Myometrial cell (primary cell): ENCODE data around the gene ASTN2. TPM values are rescaled to one million over a fixed set of nuclear protein-coding genes. Genes with fewer than 3 reads are reported as not detected.

Source experiments
- total RNA-seq: library from RNA; depleted of rRNA; stranded (reverse); fragments of >200 nt; gene quantifications from 2 replicates; pipeline ENCODE4 v1.2.3, GENCODE V29; 2015

The ASTN2 gene, protein sequence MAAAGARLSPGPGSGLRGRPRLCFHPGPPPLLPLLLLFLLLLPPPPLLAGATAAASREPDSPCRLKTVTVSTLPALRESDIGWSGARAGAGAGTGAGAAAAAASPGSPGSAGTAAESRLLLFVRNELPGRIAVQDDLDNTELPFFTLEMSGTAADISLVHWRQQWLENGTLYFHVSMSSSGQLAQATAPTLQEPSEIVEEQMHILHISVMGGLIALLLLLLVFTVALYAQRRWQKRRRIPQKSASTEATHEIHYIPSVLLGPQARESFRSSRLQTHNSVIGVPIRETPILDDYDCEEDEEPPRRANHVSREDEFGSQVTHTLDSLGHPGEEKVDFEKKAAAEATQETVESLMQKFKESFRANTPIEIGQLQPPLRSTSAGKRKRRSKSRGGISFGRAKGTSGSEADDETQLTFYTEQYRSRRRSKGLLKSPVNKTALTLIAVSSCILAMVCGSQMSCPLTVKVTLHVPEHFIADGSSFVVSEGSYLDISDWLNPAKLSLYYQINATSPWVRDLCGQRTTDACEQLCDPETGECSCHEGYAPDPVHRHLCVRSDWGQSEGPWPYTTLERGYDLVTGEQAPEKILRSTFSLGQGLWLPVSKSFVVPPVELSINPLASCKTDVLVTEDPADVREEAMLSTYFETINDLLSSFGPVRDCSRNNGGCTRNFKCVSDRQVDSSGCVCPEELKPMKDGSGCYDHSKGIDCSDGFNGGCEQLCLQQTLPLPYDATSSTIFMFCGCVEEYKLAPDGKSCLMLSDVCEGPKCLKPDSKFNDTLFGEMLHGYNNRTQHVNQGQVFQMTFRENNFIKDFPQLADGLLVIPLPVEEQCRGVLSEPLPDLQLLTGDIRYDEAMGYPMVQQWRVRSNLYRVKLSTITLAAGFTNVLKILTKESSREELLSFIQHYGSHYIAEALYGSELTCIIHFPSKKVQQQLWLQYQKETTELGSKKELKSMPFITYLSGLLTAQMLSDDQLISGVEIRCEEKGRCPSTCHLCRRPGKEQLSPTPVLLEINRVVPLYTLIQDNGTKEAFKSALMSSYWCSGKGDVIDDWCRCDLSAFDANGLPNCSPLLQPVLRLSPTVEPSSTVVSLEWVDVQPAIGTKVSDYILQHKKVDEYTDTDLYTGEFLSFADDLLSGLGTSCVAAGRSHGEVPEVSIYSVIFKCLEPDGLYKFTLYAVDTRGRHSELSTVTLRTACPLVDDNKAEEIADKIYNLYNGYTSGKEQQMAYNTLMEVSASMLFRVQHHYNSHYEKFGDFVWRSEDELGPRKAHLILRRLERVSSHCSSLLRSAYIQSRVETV (N-terminal part only)
- total RNA-seq, result 4.6 and 4.9 TPM in 2 replicates

GRCh38 chr9:117414906-117415331, at the start of gene ASTN2:
Gene ASTN2, minus strand, starts transcription at chr9:117415057. Its CDS starts 119 bp downstream, at chr9:117414938.

DNA sequence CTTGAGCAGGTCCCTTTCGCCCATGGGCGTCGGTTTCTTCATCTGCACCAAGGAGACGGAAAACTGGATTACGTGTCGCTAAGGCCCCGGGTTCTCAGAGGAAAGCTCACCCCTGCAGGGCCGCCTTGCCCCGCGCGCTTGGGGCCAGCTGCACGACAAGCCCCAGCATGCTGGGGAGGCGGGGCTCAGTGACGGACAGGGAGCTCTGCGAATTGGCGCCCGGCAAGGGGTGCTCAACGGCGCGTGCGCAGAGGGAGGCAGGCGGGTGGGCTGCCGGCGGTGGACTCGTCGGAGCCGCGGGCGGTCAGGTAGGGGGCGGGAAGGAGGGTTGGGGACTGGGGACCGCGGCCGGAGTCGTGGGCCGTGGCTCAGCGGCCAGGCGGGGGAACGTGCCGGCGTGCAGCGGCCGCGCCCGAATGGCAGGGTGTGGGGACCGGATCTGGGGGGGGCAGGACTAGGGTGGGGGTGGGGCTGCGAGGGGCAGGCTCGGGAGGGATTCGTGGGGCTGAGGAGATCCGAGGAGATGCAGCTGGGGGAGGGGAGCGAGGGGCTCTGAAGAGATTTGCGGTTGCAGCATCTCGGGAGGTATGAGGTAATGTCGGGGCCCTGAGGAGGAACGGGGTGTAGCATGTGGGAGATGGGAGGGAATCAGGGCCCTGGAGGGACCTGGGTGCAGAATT, 727.6 kb downstream of the ASTN2 start, which contains the start of gene TRIM32:
Gene TRIM32, plus strand, starts transcription at position 232 of the 680 bp plus-strand sequence. CDS start 10,438 bp downstream, outside the sequence.

